Heart right ventricle (tissue), 16 donors: ENCODE data around the gene PTPRG. TPM values are rescaled to one million over a fixed set of nuclear protein-coding genes. Genes with fewer than 3 reads are reported as not detected.

Experiments used
- ATAC-seq, 8 donors: fragments of 200-7000 bp; cut with Tn5 transposase; one replicate each; pipeline ENCODE4 v1.9.1; 2020; ENCODE audit warnings: mild to moderate bottlenecking in 8 of 8, moderate library complexity in 8 of 8, moderate number of reproducible peaks in 1 of 8
- DNase-seq, 2 donors: peaks; one replicate each; pipeline ENCODE4 v3.0.0-alpha.2; 2020
- H3K27ac ChIP-seq, 10 donors: fragments of 200-600 bp; sonication (generic) in 2 of 10; one replicate each; pipeline versions ENCODE4 v1.5.0 to v1.8.0; 2020 to 2022; ENCODE audit warnings: mild to moderate bottlenecking in 3 of 10
- H3K27me3 ChIP-seq, 7 donors: fragments of 200-600 bp; one replicate each; pipeline ENCODE4 v1.8.0; 2021 to 2022; ENCODE audit warnings: mild to moderate bottlenecking in 2 of 7
- H3K36me3 ChIP-seq, 9 donors: fragments of 200-600 bp; sonication (generic) in 1 of 9; one replicate each; pipeline versions ENCODE4 v1.5.0 to v1.8.0; 2020 to 2022; ENCODE audit warnings: mild to moderate bottlenecking in 2 of 9
- H3K4me1 ChIP-seq, 9 donors: fragments of 200-600 bp; sonication (generic) in 1 of 9; one replicate each; pipeline versions ENCODE4 v1.5.0 to v1.8.0; 2020 to 2022; ENCODE audit warnings: mild to moderate bottlenecking in 4 of 9
- H3K4me3 ChIP-seq, 10 donors: fragments of 200-600 bp; sonication (generic) in 2 of 10; one replicate each; pipeline versions ENCODE4 v1.5.0 to v1.8.0; 2020 to 2022; ENCODE audit warnings: mild to moderate bottlenecking in 7 of 10, moderate library complexity in 2 of 10
- H3K9me3 ChIP-seq, 11 donors: fragments of 200-600 bp in 10 of 11; sonication (generic) in 2 of 11; one replicate each; pipeline versions ENCODE4 v1.5.0 to v1.8.0; 2013 to 2022; ENCODE audit warnings: mild to moderate bottlenecking in 2 of 11, control low read depth in 1 of 11, moderate library complexity in 1 of 11
- CTCF ChIP-seq, 9 donors: fragments of 200-600 bp; sonication (generic) in 2 of 9; IDR thresholded peaks; one replicate each; pipeline versions ENCODE4 v1.5.0 to v1.8.0; 2021 to 2022; ENCODE audit warnings: antibody characterized with exemption in 9 of 9, mild to moderate bottlenecking in 5 of 9, moderate library complexity in 1 of 9
- WGBS, 2 donors: extraction: QIAGEN DNeasy Blood & Tissue Kit; methylation state at CpG; one replicate each; pipeline ENCODE4 v1.1.7; 2013; ENCODE audit warnings: inconsistent platforms in 1 of 2; 5-methylcytosine and 5-hydroxymethylcytosine counted together
- intact Hi-C, 10 donors: fragments of 100-400 bp; cut with DNase I; formaldehyde crosslinking; loops; one replicate each; pipeline versions ENCODE4 v1.11.1 to v1.14.2; 2022
- polyA plus RNA-seq, 2 donors: library from polyadenylated mRNA; stranded (reverse); fragments of 200-250 nt; gene quantifications; one replicate each; pipeline ENCODE4 v1.2.3, GENCODE V29; 2013
- total RNA-seq, 10 donors: library from RNA; stranded (reverse); fragmentation: NEBNext Ultra II Directional in 3 of 10; extraction: Animal tissue kit (Norgen Biotek cat#: 25700) in 3 of 10; gene quantifications; one replicate each; pipeline versions ENCODE4 v1.2.1 to v1.2.4, GENCODE V29; 2021 to 2023
- donor health status: Arrhythmogenic right ventricular cardiomyopathy.
- donor health status: ischemic (EF 13 %, LVEDD 7.1; RV severe dilation, severe dysfunction).
- donor health status: healthy with polysubstance abuse.
- donor health status: DM: no; HTN: yes; CAD: no.
- donor health status: DM: no; HTN: no; CAD: no.
- donor health status: ischemic (EF 25% LVEDD 6.9; RV normal size, moderate dysfunction).
- donor health status: ischemic (EF 25% LVEDD 5.7; RV mildly dilated, moderate dysfunction).
- donor health status: healthy.
- donor health status: DM: yes; HTN: yes; CAD: no.
- donor health status: Ischemic cardiomyopathy.
- donor health status: ischemic (EF 35%, LVEDD 5.7; RV mildly dilated, moderate dysfunction).
- donor health status: nonischemic (EF 11% LVEDD 7.7; RV severe dilation, severe dysfunction).
- donor health status: DM: yes; HTN: yes; CAD: no.
- donor health status: PGD.
- donor health status: ischemic (EF 29% LVEDD 5.4; RV normal size, mild dysfunction).
- donor health status: nonischemic (EF 23%, LVEDD 6.1; RV moderate dilation, normal function).

The PTPRG gene
- total and polyA plus RNA-seq, 12 donors, result 10.1 to 38.3 (median 32.6) TPM

- 51 to 58% methylated on average over 2 of the region's 2 CpGs for WGBS, 2 donors
- H3K9me3 ChIP-seq, result no peaks in the 10 kb centered on the region
- H3K27me3 ChIP-seq, result no peaks in the 10 kb centered on the region
- H3K36me3 ChIP-seq, result no peaks in the 10 kb centered on the region
- ATAC-seq (peak in 2 of 8 donors; percentile 27 to 41), DNase-seq (no peak)
- intact Hi-C loops, result loop anchor here in 1 of 10 donors (10.0 kb wide), 1 partner anchor 978 kb away; no protein-coding TSS in a partner anchor
- H3K4me3 ChIP-seq, result no peak overlapping the region
- H3K4me1 ChIP-seq, result peaks cover 0 to 23% (median 4%) of the 10 kb centered on the region in 9 donors
- no peak for TF ChIP-seq CTCF (IDR thresholded peaks at IDR 0.05)
- H3K27ac ChIP-seq, result no peak overlapping the region
Observed at GRCh38 chr3:61522626-61523025, 38.7 kb upstream of the PTPRG start.

- Histone ChIP-seq H3K9me3 (no peaks in the 10 kb centered on the region), H3K4me1 (peaks cover 0 to 23% (median 4%) of the 10 kb centered on the region in 9 donors), H3K27ac (no peak overlapping the region), H3K27me3 (no peaks in the 10 kb centered on the region), H3K36me3 (no peaks in the 10 kb centered on the region), H3K4me3 (no peak overlapping the region)
- ATAC-seq (peak in 7 of 8 donors; percentile 20 to 73 (median 44)), DNase-seq (peak in 1 of 2 donors; percentile 23)
- no peak for TF ChIP-seq CTCF (IDR thresholded peaks at IDR 0.05)
- intact Hi-C loops, result loop anchor here in 1 of 10 donors (10.0 kb wide), 1 partner anchor 980 kb away; no protein-coding TSS in a partner anchor
- WGBS, 2 donors, result 42 to 43% methylated on average over 4 of the region's 4 CpGs
Observed at GRCh38 chr3:61524933-61525332, 36.4 kb upstream of the PTPRG start.

GRCh38 chr3:61526308-61526707 is 35.1 kb upstream of the PTPRG start:
- intact Hi-C loops, result loop anchor here in 1 of 10 donors (10.0 kb wide), 1 partner anchor 982 kb away; no protein-coding TSS in a partner anchor
- DNase-seq, result no peak
- H3K36me3 ChIP-seq, result no peaks in the 10 kb centered on the region
- no peaks in the 10 kb centered on the region for H3K9me3 ChIP-seq
- no peak for TF ChIP-seq CTCF (IDR thresholded peaks at IDR 0.05)
- H3K4me3 ChIP-seq, result no peak overlapping the region
- H3K27ac ChIP-seq, result no peak overlapping the region
- peaks cover 0 to 24% (median 4%) of the 10 kb centered on the region in 9 donors for H3K4me1 ChIP-seq
- WGBS, 2 donors, result 98% methylated on average over 5 of the region's 5 CpGs
- ATAC-seq, result no peak
- H3K27me3 ChIP-seq, result no peaks in the 10 kb centered on the region

DNA sequence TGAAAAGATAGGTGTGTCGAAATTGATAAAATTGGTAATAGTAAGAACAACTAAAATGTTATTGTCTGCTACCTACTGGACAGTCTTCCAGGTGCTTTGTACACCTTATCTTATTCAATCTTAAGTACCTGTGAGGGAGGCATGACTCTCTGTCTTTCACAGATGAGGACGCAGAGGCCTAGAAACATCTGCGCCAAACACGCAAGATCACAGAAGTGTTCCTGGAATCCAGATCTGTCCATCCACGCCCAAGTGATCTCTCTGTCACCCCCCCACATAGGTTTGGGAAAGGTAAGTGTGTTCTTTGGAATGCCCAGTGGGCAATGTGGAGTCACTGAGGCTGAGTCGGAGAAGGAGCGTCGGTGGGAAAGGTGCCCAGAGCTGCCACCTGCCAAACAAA is 34.4 kb upstream of the PTPRG start:
- no peak for ATAC-seq
- Histone ChIP-seq H3K4me1 (peaks cover 0 to 24% (median 4%) of the 10 kb centered on the region in 9 donors), H3K27ac (no peak overlapping the region), H3K36me3 (no peaks in the 10 kb centered on the region), H3K27me3 (no peaks in the 10 kb centered on the region), H3K9me3 (no peaks in the 10 kb centered on the region), H3K4me3 (no peak overlapping the region)
- intact Hi-C loops, result loop anchor here in 1 of 10 donors (10.0 kb wide), 1 partner anchor 982 kb away; no protein-coding TSS in a partner anchor
- TF ChIP-seq CTCF (IDR thresholded peaks at IDR 0.05), result no peak
- 89 to 95% methylated on average over 8 of the region's 8 CpGs for WGBS, 2 donors
- DNase-seq, result no peak
